Transverse colon (tissue), 4 donors: ENCODE data around the gene PPP1R37. TPM values are rescaled to one million over a fixed set of nuclear protein-coding genes. Genes with fewer than 3 reads are reported as not detected.

Experiments
- DNase-seq: peaks from one replicate; pipeline ENCODE4 v3.0.0-alpha.2; 2019
- H3K27ac ChIP-seq, 4 donors: fragments of 200-600 bp; sonication (generic); 2 replicates each; pipeline ENCODE4 v1.5.1; 2016 to 2018; ENCODE audit warnings: inconsistent platforms in 4 of 4
- H3K27me3 ChIP-seq: fragments of 200-600 bp; sonication (generic); 2 replicates; pipeline ENCODE4 v1.5.1; 2017; ENCODE audit warnings: inconsistent platforms
- H3K36me3 ChIP-seq, 4 donors: fragments of 200-600 bp; sonication (generic); 2 replicates each; pipeline ENCODE4 v1.5.1; 2017 to 2019; ENCODE audit warnings: inconsistent platforms in 4 of 4
- H3K4me1 ChIP-seq, 4 donors: fragments of 200-600 bp; sonication (generic); 2 replicates each; pipeline ENCODE4 v1.5.1; 2017 to 2020; ENCODE audit warnings: inconsistent platforms in 4 of 4
- H3K4me3 ChIP-seq, 4 donors: fragments of 200-600 bp; sonication (generic); 1 replicate in 1 of 4; 2 replicates in 3 of 4; pipeline versions ENCODE4 v1.5.1 to v1.6.1; 2017 to 2019; ENCODE audit warnings: inconsistent platforms in 4 of 4
- H3K9me3 ChIP-seq, 2 donors: fragments of 200-600 bp; sonication (generic); 2 replicates each; pipeline ENCODE4 v1.5.1; 2017 to 2019; ENCODE audit warnings: inconsistent platforms in 2 of 2
- EP300 ChIP-seq: sonication (generic); formaldehyde crosslinking; IDR thresholded peaks from one replicate; pipeline ENCODE4 v1.6.1; 2017; ENCODE audit warnings: antibody characterized with exemption, low read depth
- POLR2A ChIP-seq: fragments of 450-650 bp; IDR thresholded peaks from one replicate; pipeline ENCODE4 v1.6.1; 2016; ENCODE audit warnings: antibody characterized with exemption, mild to moderate bottlenecking, moderate library complexity
- POLR2AphosphoS5 ChIP-seq, 3 donors: sonication (generic); formaldehyde crosslinking; IDR thresholded peaks; one replicate each; pipeline ENCODE4 v1.6.1; 2016; ENCODE audit warnings: antibody characterized with exemption in 3 of 3
- WGBS, 2 donors: methylation state at CpG; one replicate each; pipeline ENCODE4 v1.1.5; 2018; ENCODE audit warnings: low coverage in 1 of 2; 5-methylcytosine and 5-hydroxymethylcytosine counted together
- in situ Hi-C, 4 donors: fragments of 200-750 bp; cut with MboI; loops; one replicate each; pipeline versions ENCODE4 v1.15.0 to v1.15.1; 2017; ENCODE audit warnings: low sequenced_read_pairs in 3 of 4, low pct_ligation_motif_present in 1 of 4, low pct_unique_long_range_greater_than_20kb in 1 of 4
- intact Hi-C: fragments of 100-400 bp; cut with DNase I; formaldehyde crosslinking; loops from one replicate; pipeline ENCODE4 v1.15.1; 2023; ENCODE audit warnings: low total_unique reads
- total RNA-seq, 4 donors: library from RNA; depleted of rRNA; stranded (reverse); fragments of >200 nt; gene quantifications; one replicate each; pipeline ENCODE4 v1.1.0, GENCODE V29; 2016
- TF ChIP-seq, protein P1 (sequence below), 5 experiments: fragments of 200-600 bp in 3 of 5; fragments of 450-650 bp in 2 of 5; sonication (generic) in 3 of 5; IDR thresholded peaks; 1 replicate in 2 of 5; 2 replicates in 3 of 5; pipeline ENCODE4 v1.5.1; 2016 to 2017; ENCODE audit warnings: antibody characterized with exemption in 5 of 5, inconsistent platforms in 3 of 5, mild to moderate bottlenecking in 2 of 5, moderate library complexity in 1 of 5

PPP1R37 gene
- total RNA-seq, 4 donors from 2014 or later = 31.1 to 92.5 (median 45.2) TPM

DNA sequence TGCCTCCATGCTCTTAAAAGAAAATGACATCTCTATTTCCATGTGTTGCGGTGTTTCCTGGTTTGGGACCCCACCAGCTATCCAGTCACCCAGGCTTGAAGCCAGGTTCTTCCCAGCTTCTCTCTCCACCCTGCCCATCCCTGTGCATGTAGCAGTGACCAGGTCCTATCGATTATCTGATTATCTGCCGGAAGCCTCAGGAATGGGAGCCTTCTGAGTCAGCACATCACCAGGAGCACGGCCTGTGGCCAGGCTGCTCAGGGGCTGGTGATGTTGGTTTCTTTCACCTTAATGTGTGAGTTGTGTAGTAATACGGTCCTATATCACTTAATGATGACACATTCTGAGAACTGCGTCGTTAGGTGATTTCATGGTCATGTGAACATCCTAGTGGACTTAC is 33.7 kb downstream of the PPP1R37 start:
- no peaks in the 10 kb centered on the region for H3K9me3 ChIP-seq
- peaks cover 0 to 22% (median 3%) of the 10 kb centered on the region in 4 donors for H3K4me1 ChIP-seq
- intact Hi-C loops (no loop called here), in situ Hi-C loops (no loop called here)
- TF ChIP-seq EP300 = no peak
- no peak for TF ChIP-seq POLR2A
- TF ChIP-seq, protein P1, sequence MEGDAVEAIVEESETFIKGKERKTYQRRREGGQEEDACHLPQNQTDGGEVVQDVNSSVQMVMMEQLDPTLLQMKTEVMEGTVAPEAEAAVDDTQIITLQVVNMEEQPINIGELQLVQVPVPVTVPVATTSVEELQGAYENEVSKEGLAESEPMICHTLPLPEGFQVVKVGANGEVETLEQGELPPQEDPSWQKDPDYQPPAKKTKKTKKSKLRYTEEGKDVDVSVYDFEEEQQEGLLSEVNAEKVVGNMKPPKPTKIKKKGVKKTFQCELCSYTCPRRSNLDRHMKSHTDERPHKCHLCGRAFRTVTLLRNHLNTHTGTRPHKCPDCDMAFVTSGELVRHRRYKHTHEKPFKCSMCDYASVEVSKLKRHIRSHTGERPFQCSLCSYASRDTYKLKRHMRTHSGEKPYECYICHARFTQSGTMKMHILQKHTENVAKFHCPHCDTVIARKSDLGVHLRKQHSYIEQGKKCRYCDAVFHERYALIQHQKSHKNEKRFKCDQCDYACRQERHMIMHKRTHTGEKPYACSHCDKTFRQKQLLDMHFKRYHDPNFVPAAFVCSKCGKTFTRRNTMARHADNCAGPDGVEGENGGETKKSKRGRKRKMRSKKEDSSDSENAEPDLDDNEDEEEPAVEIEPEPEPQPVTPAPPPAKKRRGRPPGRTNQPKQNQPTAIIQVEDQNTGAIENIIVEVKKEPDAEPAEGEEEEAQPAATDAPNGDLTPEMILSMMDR (IDR thresholded peaks at IDR 0.05) = no peak
- TF ChIP-seq POLR2AphosphoS5 (IDR thresholded peaks at IDR 0.05) = no peak
- H3K27ac ChIP-seq = no peak overlapping the region
- no peak overlapping the region for H3K4me3 ChIP-seq
- DNase-seq = no peak
- H3K36me3 ChIP-seq = no peaks in the 10 kb centered on the region
- no peaks in the 10 kb centered on the region for H3K27me3 ChIP-seq
- WGBS, 2 donors = 80 to 93% methylated on average over 1 to 7 of the region's 7 CpGs

DNA sequence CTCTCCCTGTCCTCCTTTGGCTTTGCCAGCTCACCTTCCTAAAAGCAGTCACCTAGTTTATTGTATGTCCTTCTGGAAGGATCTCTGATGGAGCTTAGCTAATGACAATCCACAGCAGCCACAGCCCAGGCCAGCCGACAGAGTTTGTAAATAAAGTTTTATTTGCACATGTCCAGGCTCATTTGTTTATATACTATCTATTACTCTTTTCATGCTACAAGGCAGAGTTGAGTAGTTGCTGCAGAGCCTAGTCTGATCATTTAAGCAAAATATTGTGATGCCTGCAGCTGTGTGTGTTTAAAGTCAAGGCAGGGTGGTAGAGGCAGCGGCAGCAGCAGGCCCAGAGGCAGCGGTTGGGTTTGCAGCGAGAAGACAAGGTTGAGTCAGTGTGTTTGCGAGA is 35.2 kb downstream of the PPP1R37 start:
- in situ Hi-C loops = no loop called here
- no peaks in the 10 kb centered on the region for H3K36me3 ChIP-seq
- WGBS, 2 donors = 84 to 86% methylated on average over 5 of the region's 5 CpGs
- intact Hi-C loops = no loop called here
- DNase-seq = no peak
- peaks cover 0 to 9% (median 2%) of the 10 kb centered on the region in 4 donors for H3K4me1 ChIP-seq
- no peaks in the 10 kb centered on the region for H3K9me3 ChIP-seq
- H3K27me3 ChIP-seq = no peaks in the 10 kb centered on the region
- TF ChIP-seq, protein P1 (IDR thresholded peaks at IDR 0.05) = no peak
- TF ChIP-seq POLR2A (no peak), EP300 (no peak), POLR2AphosphoS5 (IDR thresholded peaks at IDR 0.05) (no peak)
- H3K4me3 ChIP-seq = no peak overlapping the region
- no peak overlapping the region for H3K27ac ChIP-seq

DNA sequence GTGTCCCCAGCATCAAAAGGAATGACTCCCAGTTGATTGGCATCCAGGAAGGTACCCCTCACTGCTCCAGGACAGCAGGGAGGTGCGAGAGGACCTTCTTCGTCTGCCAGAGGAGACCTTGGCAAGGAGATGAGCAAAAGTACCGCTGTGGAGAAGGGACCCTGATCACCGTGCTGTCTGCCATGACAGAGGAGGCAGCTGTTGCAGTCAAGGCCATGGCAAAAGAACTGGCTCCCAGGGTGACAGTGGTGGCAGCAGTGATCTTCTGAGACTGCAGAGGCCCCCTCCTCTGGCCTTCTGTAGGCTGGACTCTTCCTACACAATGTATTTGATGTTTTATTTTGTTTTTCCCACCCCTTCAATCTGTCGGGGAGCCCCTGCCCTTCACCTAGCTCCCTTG is 35.8 kb downstream of the PPP1R37 start:
- Histone ChIP-seq H3K27ac (no peak overlapping the region), H3K4me1 (peaks cover 0 to 4% (median 1%) of the 10 kb centered on the region in 4 donors), H3K27me3 (no peaks in the 10 kb centered on the region), H3K4me3 (no peak overlapping the region), H3K36me3 (no peaks in the 10 kb centered on the region), H3K9me3 (no peaks in the 10 kb centered on the region)
- intact Hi-C loops (no loop called here), in situ Hi-C loops (no loop called here)
- no peak for DNase-seq
- TF ChIP-seq POLR2AphosphoS5 (IDR thresholded peaks at IDR 0.05) (no peak), POLR2A (no peak), EP300 (no peak)
- TF ChIP-seq, protein P1 (IDR thresholded peaks at IDR 0.05) = no peak
- 94 to 100% methylated on average over 1 to 5 of the region's 5 CpGs for WGBS, 2 donors

DNA sequence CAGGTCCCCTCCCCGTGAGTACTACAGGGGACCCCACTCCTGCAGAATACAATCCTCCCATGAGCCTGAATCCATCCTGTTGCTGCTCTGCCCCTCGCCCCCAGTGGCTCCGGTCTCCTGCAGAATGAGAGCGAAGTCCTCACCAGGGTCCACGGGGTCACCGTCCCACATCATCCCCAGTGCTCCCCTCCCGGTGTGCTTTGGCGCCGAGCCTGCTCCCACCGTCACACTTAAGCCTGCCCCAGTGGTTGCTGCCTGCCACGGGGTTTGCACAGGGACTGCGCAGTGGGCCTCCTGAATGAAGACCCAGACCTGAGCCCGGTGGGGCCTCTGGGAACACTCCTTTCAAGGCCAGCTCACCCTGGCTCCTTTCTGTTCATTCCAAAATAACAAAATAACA is 37.3 kb downstream of the PPP1R37 start:
- in situ Hi-C loops (no loop called here), intact Hi-C loops (no loop called here)
- Histone ChIP-seq H3K4me1 (peaks cover 0 to 4% (median 1%) of the 10 kb centered on the region in 4 donors), H3K27me3 (no peaks in the 10 kb centered on the region), H3K9me3 (no peaks in the 10 kb centered on the region), H3K4me3 (no peak overlapping the region), H3K27ac (no peak overlapping the region), H3K36me3 (no peaks in the 10 kb centered on the region)
- WGBS, 2 donors = 100% methylated on average over 2 to 6 of the region's 13 CpGs
- TF ChIP-seq POLR2AphosphoS5 (IDR thresholded peaks at IDR 0.05) = no peak
- TF ChIP-seq, protein P1 (IDR thresholded peaks at IDR 0.05) = no peak
- TF ChIP-seq EP300 = no peak
- TF ChIP-seq POLR2A = no peak
- no peak for DNase-seq
